ENCODE measurements around the gene PTPRE. TPM values are rescaled to one million over a fixed set of nuclear protein-coding genes. Genes with fewer than 3 reads are reported as not detected.

PTPRE gene
- total and polyA plus RNA-seq, 10 of the 15 experiments (the other 5 are each of a cell fraction or from before 2014, with no cell fraction given): 2.9 to 7.6 (median 5.8) TPM

DNA sequence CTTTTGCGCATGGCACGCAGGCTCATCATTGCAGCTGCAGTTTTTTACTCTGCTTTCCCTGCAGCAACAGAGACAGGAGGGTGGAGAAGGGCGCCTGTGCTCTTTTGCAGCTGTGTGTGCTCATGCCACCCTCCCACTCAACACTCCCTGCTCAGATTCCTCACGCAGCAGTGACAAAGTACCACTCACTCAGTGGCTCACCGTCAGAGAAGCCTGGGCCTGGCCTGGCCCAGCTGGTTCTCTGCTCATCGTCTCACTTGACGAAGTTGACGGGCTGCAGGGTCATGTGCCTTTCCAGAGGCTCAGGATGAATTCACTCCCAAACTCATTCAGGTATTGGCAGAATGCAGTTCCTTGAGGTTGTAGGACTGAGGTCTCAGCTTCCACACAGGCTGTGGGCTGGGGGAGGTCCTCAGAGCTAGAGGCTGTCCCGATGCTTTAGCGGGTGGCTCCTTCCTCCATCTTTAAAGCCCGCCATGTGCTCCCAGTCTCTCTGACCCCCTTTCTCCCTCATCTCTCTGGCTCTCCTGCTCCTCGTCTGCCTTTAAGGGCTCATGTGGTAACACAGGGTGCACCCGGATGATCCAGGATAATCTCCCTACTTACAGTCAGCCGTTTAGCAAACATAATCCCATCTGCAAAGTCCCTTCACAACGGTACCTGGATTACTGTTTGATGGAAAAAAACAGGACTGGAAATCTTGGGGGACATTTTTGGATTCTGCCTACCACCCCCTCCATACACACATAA, 25.8 kb downstream of the PTPRE start:
- no peaks in the 10 kb centered on the region for H3K9me3 ChIP-seq (replicated peaks; ENCODE audit: control insufficient read depth, insufficient read depth, low read length)
- ChIA-PET POLR2A (no interaction called here), SMC1A (ENCODE audit: uncharacterized antibody, unreplicated experiment) (interaction anchor here (0.8 kb wide), 1 partner anchor 9 kb away, joined by 3 read pairs; no protein-coding TSS in a partner anchor), RAD21 (ENCODE audit: unreplicated experiment) (no interaction called here), CTCF (no interaction called here)
- no peak for ATAC-seq
- 0 out of 4 replicates have a peak, but pooled peaks cover 0 to 2% of the 10 kb centered on the region in 2 experiments for H3K27me3 ChIP-seq (replicated peaks in 1 of 2; ENCODE audit: control insufficient read depth in 2 of 2, insufficient read depth in 2 of 2, low read length in 1 of 2)
- in situ Hi-C loops (cut with MboI): no loop called here
- 49% methylated on average over 15 of the region's 15 CpGs for WGBS (ENCODE audit: insufficient coverage, insufficient replicate concordance, low lambda C conversion rate, missing lambda C conversion rate)
- H3K4me3 ChIP-seq: no peak overlapping the region
- no peak overlapping the region for H3K9ac ChIP-seq (ENCODE audit: control insufficient read depth, insufficient read depth, low read length)
- H3K4me2 ChIP-seq (ENCODE audit: control insufficient read depth, insufficient read depth): no peak overlapping the region
- H4K20me1 ChIP-seq (ENCODE audit: control insufficient read depth, insufficient read depth): no peaks in the 10 kb centered on the region
- no peak overlapping the region for H3K27ac ChIP-seq (ENCODE audit: control insufficient read depth, insufficient read depth)
- FAIRE-seq: no peak
- TF ChIP-seq MYC (IDR thresholded peaks at IDR 0.05; ENCODE audit: insufficient read depth, insufficient read length, insufficient replicate concordance, low read length, severe bottlenecking): no peak
- TF ChIP-seq, protein P1, sequence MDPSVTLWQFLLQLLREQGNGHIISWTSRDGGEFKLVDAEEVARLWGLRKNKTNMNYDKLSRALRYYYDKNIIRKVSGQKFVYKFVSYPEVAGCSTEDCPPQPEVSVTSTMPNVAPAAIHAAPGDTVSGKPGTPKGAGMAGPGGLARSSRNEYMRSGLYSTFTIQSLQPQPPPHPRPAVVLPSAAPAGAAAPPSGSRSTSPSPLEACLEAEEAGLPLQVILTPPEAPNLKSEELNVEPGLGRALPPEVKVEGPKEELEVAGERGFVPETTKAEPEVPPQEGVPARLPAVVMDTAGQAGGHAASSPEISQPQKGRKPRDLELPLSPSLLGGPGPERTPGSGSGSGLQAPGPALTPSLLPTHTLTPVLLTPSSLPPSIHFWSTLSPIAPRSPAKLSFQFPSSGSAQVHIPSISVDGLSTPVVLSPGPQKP (IDR thresholded peaks at IDR 0.05; ENCODE audit: low read depth, low read length): no peak
- TF ChIP-seq, protein P2, sequence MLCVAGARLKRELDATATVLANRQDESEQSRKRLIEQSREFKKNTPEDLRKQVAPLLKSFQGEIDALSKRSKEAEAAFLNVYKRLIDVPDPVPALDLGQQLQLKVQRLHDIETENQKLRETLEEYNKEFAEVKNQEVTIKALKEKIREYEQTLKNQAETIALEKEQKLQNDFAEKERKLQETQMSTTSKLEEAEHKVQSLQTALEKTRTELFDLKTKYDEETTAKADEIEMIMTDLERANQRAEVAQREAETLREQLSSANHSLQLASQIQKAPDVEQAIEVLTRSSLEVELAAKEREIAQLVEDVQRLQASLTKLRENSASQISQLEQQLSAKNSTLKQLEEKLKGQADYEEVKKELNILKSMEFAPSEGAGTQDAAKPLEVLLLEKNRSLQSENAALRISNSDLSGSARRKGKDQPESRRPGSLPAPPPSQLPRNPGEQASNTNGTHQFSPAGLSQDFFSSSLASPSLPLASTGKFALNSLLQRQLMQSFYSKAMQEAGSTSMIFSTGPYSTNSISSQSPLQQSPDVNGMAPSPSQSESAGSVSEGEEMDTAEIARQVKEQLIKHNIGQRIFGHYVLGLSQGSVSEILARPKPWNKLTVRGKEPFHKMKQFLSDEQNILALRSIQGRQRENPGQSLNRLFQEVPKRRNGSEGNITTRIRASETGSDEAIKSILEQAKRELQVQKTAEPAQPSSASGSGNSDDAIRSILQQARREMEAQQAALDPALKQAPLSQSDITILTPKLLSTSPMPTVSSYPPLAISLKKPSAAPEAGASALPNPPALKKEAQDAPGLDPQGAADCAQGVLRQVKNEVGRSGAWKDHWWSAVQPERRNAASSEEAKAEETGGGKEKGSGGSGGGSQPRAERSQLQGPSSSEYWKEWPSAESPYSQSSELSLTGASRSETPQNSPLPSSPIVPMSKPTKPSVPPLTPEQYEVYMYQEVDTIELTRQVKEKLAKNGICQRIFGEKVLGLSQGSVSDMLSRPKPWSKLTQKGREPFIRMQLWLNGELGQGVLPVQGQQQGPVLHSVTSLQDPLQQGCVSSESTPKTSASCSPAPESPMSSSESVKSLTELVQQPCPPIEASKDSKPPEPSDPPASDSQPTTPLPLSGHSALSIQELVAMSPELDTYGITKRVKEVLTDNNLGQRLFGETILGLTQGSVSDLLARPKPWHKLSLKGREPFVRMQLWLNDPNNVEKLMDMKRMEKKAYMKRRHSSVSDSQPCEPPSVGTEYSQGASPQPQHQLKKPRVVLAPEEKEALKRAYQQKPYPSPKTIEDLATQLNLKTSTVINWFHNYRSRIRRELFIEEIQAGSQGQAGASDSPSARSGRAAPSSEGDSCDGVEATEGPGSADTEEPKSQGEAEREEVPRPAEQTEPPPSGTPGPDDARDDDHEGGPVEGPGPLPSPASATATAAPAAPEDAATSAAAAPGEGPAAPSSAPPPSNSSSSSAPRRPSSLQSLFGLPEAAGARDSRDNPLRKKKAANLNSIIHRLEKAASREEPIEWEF (IDR thresholded peaks at IDR 0.05; ENCODE audit: insufficient replicate concordance, low read depth, low read length): no peak
- TF ChIP-seq, protein P3, sequence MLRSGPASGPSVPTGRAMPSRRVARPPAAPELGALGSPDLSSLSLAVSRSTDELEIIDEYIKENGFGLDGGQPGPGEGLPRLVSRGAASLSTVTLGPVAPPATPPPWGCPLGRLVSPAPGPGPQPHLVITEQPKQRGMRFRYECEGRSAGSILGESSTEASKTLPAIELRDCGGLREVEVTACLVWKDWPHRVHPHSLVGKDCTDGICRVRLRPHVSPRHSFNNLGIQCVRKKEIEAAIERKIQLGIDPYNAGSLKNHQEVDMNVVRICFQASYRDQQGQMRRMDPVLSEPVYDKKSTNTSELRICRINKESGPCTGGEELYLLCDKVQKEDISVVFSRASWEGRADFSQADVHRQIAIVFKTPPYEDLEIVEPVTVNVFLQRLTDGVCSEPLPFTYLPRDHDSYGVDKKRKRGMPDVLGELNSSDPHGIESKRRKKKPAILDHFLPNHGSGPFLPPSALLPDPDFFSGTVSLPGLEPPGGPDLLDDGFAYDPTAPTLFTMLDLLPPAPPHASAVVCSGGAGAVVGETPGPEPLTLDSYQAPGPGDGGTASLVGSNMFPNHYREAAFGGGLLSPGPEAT (IDR thresholded peaks at IDR 0.05; ENCODE audit: low read depth): no peak
- TF ChIP-seq TCF3 (IDR thresholded peaks at IDR 0.05; ENCODE audit: borderline replicate concordance, insufficient read depth, low read depth, low read length): no peak
- TF ChIP-seq TCF7 (IDR thresholded peaks at IDR 0.05; ENCODE audit: borderline replicate concordance): no peak
- TF ChIP-seq NFIC (IDR thresholded peaks at IDR 0.05; ENCODE audit: low read depth, low read length): no peak
- no peaks in the 10 kb centered on the region for H3K4me1 ChIP-seq (ENCODE audit: control insufficient read depth, insufficient read depth, low read length)
- H2AFZ ChIP-seq (ENCODE audit: control insufficient read depth, low read depth, low read length): no peak overlapping the region
- BruUV-seq (replicated peaks): no TSS peak
- intact Hi-C loops (cut with micrococcal nuclease; ENCODE audit: unreplicated experiment): no loop called here
- H3K36me3 ChIP-seq (ENCODE audit: control insufficient read depth in 2 of 2, insufficient read depth in 2 of 2, low read length in 1 of 2): no peaks in the 10 kb centered on the region
- no peak for DNase-seq (ENCODE audit: low read depth, low spot score)
- no peaks in the 10 kb centered on the region for H3K79me2 ChIP-seq (ENCODE audit: control insufficient read depth, insufficient read depth, low read length)
